ENCODE results near the gene MKNK1. TPM values are rescaled to one million over a fixed set of nuclear protein-coding genes. Genes with fewer than 3 reads are reported as not detected.

MKNK1 gene
- total and polyA plus RNA-seq, 2 donors (not counting 1 experiment from before 2014, with no cell fraction given): 51.0 to 73.0 TPM

- H3K4me1 Mint-ChIP-seq: no peaks in the 10 kb centered on the region
- Histone ChIP-seq H3K27ac (ENCODE audit: low read length in 2 of 2) (no peak overlapping the region), H3K4me2 (replicated peaks; ENCODE audit: low read depth, low read length, poor library complexity, severe bottlenecking) (no peak overlapping the region), H3K27me3 (replicated peaks in 1 of 4; ENCODE audit: control extremely low read depth in 1 of 4, control insufficient read depth in 3 of 4, insufficient read depth in 4 of 4, low read length in 3 of 4) (no peaks in the 10 kb centered on the region), H4K20me1 (ENCODE audit: control insufficient read depth, insufficient read depth, low read length, poor library complexity, severe bottlenecking) (no peaks in the 10 kb centered on the region), H2AFZ (ENCODE audit: insufficient read depth, low read depth, low read length, poor library complexity, severe bottlenecking) (no peak overlapping the region), H3K79me2 (ENCODE audit: control insufficient read depth, insufficient read depth, low read length) (no peaks in the 10 kb centered on the region), H3K9ac (ENCODE audit: low read length) (no peak overlapping the region), H3K4me3 (ENCODE audit: control extremely low read depth in 1 of 5, extremely low read depth in 1 of 5, insufficient read depth in 1 of 5, low read depth in 2 of 5, low read length in 4 of 5) (no peak overlapping the region), H3K36me3 (replicated peaks in 1 of 2; ENCODE audit: control extremely low read depth in 1 of 2, control insufficient read depth in 1 of 2, extremely low read depth in 1 of 2, insufficient read depth in 2 of 2, low read length in 1 of 2) (peaks cover 2 to 30% of the 10 kb centered on the region in 2 experiments), H3K4me1 (ENCODE audit: control insufficient read depth in 2 of 2, insufficient read depth in 2 of 2, low read length in 2 of 2) (no peaks in the 10 kb centered on the region), H3K9me3 (ENCODE audit: control extremely low read depth in 1 of 3, control insufficient read depth in 2 of 3, insufficient read depth in 1 of 3, low read length in 2 of 3) (peaks cover 0 to 4% (median 4%) of the 10 kb centered on the region in 3 donors)
- ChIA-PET POLR2A (no interaction called here), CTCF (no interaction called here)
- no peak for TF ChIP-seq CTCF (IDR thresholded peaks at IDR 0.05)
- no peak for TF ChIP-seq EZH2 (IDR thresholded peaks at IDR 0.05; ENCODE audit: borderline replicate concordance, insufficient read depth, low read depth, low read length, poor library complexity, severe bottlenecking)
- intact Hi-C loops (cut with micrococcal nuclease): no loop called here
- ATAC-seq (ENCODE audit: low read depth) (no peak), DNase-seq (no peak)
- no CpG with 5 or more reads among the region's 3 CpGs for WGBS (ENCODE audit: insufficient coverage)
- H3K27ac Mint-ChIP-seq: no peak overlapping the region
- H3K9me3 Mint-ChIP-seq (ENCODE audit: insufficient read depth): peaks cover 5% of the 10 kb centered on the region
- no peaks in the 10 kb centered on the region for H3K27me3 Mint-ChIP-seq
- H3K4me3 Mint-ChIP-seq: no peak overlapping the region
These were observed 43.5 kb upstream of the MKNK1 start for GRCh38 chr1:46647611-46648010.

- H3K79me2 ChIP-seq (ENCODE audit: control insufficient read depth, insufficient read depth, low read length): no peaks in the 10 kb centered on the region
- TF ChIP-seq CTCF (IDR thresholded peaks at IDR 0.05): no peak
- TF ChIP-seq EZH2 (IDR thresholded peaks at IDR 0.05; ENCODE audit: borderline replicate concordance, insufficient read depth, low read depth, low read length, poor library complexity, severe bottlenecking): no peak
- no peak overlapping the region for H3K9ac ChIP-seq (ENCODE audit: low read length)
- WGBS (ENCODE audit: insufficient coverage): 100% methylated on average over 1 of the region's 2 CpGs
- H3K36me3 ChIP-seq (replicated peaks in 1 of 2; ENCODE audit: control extremely low read depth in 1 of 2, control insufficient read depth in 1 of 2, extremely low read depth in 1 of 2, insufficient read depth in 2 of 2, low read length in 1 of 2): peaks cover 0 to 23% of the 10 kb centered on the region in 2 experiments
- CTCF ChIA-PET: interaction anchor here (1.3 kb wide), 1 partner anchor 12 kb away, joined by 3 read pairs; no protein-coding TSS in a partner anchor
- no peaks in the 10 kb centered on the region for H4K20me1 ChIP-seq (ENCODE audit: control insufficient read depth, insufficient read depth, low read length, poor library complexity, severe bottlenecking)
- H3K9me3 Mint-ChIP-seq (ENCODE audit: insufficient read depth): peaks cover 5% of the 10 kb centered on the region
- H3K27me3 ChIP-seq (replicated peaks in 1 of 4; ENCODE audit: control extremely low read depth in 1 of 4, control insufficient read depth in 3 of 4, insufficient read depth in 4 of 4, low read length in 3 of 4): no peaks in the 10 kb centered on the region
- H2AFZ ChIP-seq (ENCODE audit: insufficient read depth, low read depth, low read length, poor library complexity, severe bottlenecking): no peak overlapping the region
- DNase-seq (no peak), ATAC-seq (ENCODE audit: low read depth) (no peak)
- no peak overlapping the region for H3K27ac ChIP-seq (ENCODE audit: low read length in 2 of 2)
- no peak overlapping the region for H3K4me3 ChIP-seq (ENCODE audit: control extremely low read depth in 1 of 5, extremely low read depth in 1 of 5, insufficient read depth in 1 of 5, low read depth in 2 of 5, low read length in 4 of 5)
- H3K4me2 ChIP-seq (replicated peaks; ENCODE audit: low read depth, low read length, poor library complexity, severe bottlenecking): no peak overlapping the region
- no peak overlapping the region for H3K4me3 Mint-ChIP-seq
- POLR2A ChIA-PET: no interaction called here
- no peaks in the 10 kb centered on the region for H3K27me3 Mint-ChIP-seq
- H3K27ac Mint-ChIP-seq: no peak overlapping the region
- H3K9me3 ChIP-seq (ENCODE audit: control extremely low read depth in 1 of 3, control insufficient read depth in 2 of 3, insufficient read depth in 1 of 3, low read length in 2 of 3): peaks cover 0 to 4% (median 4%) of the 10 kb centered on the region in 3 donors
- no peaks in the 10 kb centered on the region for H3K4me1 Mint-ChIP-seq
- intact Hi-C loops (cut with micrococcal nuclease): no loop called here
- no peaks in the 10 kb centered on the region for H3K4me1 ChIP-seq (ENCODE audit: control insufficient read depth in 2 of 2, insufficient read depth in 2 of 2, low read length in 2 of 2)
These were observed 42.8 kb upstream of the MKNK1 start for GRCh38 chr1:46646844-46647243.
